MM.1S (cell line): ENCODE measurements around the gene EHBP1L1.

Experiments
- EZH2 ChIP-seq: fragments of 300-600 bp; sonication (generic); optimal IDR thresholded peaks from 2 replicates; pipeline ENCODE3; 2017; ENCODE audit warnings: low read depth, mild to moderate bottlenecking, antibody characterized with exemption, low read length, mixed read lengths
- EZH2phosphoT487 ChIP-seq: fragments of 300-600 bp; sonication (generic); IDR thresholded peaks from 2 replicates; pipeline ENCODE4 v1.6.1; 2018; ENCODE audit warnings: antibody characterized with exemption, low read length
- TF ChIP-seq, protein P1 (sequence below): fragments of 300-600 bp; sonication (generic); IDR thresholded peaks from 2 replicates; pipeline ENCODE4 v1.5.1; 2016; ENCODE audit warnings: antibody characterized with exemption, low read length, mixed read lengths

- no peak for TF ChIP-seq EZH2
- TF ChIP-seq, protein P1, sequence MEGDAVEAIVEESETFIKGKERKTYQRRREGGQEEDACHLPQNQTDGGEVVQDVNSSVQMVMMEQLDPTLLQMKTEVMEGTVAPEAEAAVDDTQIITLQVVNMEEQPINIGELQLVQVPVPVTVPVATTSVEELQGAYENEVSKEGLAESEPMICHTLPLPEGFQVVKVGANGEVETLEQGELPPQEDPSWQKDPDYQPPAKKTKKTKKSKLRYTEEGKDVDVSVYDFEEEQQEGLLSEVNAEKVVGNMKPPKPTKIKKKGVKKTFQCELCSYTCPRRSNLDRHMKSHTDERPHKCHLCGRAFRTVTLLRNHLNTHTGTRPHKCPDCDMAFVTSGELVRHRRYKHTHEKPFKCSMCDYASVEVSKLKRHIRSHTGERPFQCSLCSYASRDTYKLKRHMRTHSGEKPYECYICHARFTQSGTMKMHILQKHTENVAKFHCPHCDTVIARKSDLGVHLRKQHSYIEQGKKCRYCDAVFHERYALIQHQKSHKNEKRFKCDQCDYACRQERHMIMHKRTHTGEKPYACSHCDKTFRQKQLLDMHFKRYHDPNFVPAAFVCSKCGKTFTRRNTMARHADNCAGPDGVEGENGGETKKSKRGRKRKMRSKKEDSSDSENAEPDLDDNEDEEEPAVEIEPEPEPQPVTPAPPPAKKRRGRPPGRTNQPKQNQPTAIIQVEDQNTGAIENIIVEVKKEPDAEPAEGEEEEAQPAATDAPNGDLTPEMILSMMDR, result no peak
- no peak for TF ChIP-seq EZH2phosphoT487
Observed at GRCh38 chr11:65591939-65592857, 16.3 kb downstream of the EHBP1L1 start.
